NCI-H460 (cell line): ENCODE measurements around the gene LBH. TPM values are rescaled to one million over a fixed set of nuclear protein-coding genes. Genes with fewer than 3 reads are reported as not detected.
"Not testable (repeated sequence)": the region's sequence is repeated elsewhere in the genome, so short reads cannot be mapped to it uniquely, and the experiment has no call there.

Experiments used
- DNase-seq: peaks from one replicate; pipeline ENCODE4 v3.0.0-alpha.2; 2016; ENCODE audit warnings: low read depth; ENCODE audit errors: extremely low read depth
- total RNA-seq: library from RNA; depleted of rRNA; stranded (reverse); fragments of >200 nt; shearing (Covaris generic); gene quantifications from 2 replicates; pipeline ENCODE4 v1.2.3, GENCODE V29; 2014

Gene LBH
- total RNA-seq, 1 experiment from 2014 or later = 12.5 TPM

DNA sequence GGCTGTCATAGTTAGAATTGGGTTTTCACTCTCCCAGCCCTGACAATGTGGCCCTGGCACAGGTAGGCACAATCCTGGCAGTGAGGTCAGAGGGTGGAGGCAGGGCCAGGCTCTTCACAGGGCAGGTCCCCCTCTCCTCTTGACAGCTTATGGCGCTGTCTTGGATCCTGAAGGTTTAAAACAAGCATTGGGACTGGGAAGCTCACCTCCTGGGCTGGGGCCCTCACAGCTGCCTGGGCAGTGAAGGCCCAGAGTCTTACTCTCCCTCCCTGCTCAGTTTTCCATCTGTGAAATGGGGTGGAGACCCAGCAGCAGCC, 23.3 kb downstream of the LBH start:
- DNase-seq = no peak

DNA sequence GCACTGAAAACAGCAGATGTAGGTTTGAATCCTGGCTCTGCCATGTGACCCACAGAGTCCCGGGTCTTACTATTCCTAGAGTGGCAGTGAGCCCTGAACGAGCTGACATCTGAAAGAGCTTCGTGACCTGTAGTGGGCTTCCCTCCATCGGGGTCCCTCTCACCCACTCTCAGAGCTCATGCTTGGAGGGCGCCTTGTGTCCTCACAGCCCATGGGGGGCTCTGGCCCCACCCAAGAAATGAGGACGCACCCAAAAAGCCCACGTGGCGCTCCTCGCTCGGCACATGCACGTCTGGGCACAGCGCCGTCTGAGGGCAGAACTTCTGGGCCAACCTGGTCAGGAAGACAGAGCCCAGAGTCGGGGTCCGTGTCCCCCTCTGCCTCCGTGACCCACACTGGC, 23.7 kb downstream of the LBH start:
- no peak for DNase-seq

DNA sequence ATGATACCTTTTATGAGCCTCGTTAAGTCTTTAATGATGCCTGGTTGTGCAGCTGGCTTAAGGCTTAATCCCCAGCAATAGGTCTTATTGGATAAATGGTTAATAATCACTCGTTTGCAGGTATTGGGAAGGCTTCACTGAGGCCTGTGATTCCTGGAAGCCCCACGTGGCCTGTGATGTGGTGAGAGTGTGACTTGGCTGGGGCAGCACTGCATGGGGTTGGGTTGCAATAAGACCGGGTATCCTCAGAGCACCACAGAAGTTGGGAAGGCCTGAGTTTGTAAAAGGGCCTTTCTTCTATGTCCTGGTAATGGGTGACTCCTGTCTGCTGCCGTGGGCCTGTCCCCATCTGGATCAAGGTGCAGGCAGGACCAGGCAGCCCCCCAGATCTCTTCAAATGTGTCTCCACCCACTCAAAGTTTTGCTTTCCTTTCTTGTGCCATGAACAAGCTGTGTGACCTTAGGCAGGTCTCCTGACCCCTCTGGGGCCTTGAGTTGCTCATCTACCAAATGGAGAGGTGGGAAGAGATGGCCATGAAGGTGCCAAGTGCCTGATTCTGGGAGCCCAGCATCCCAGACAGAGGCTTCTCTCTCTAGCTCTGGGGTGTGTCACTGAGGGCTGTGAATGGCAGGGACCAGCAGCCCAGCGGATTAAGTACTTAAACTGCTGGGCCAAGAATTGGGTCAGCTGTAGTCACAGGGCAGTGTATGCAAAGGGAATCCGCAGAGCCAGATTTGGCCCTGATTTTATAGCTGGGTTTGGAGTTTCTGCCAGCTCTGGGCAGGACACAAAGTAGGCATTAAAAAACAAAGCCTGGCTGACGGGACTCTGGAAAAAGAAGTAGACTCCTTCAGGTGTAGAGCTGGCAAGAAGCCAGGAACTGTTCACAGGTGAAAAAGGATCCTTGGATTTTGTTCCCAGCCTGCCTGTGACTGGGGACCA, 24.4 kb downstream of the LBH start:
- no peak for DNase-seq

DNA sequence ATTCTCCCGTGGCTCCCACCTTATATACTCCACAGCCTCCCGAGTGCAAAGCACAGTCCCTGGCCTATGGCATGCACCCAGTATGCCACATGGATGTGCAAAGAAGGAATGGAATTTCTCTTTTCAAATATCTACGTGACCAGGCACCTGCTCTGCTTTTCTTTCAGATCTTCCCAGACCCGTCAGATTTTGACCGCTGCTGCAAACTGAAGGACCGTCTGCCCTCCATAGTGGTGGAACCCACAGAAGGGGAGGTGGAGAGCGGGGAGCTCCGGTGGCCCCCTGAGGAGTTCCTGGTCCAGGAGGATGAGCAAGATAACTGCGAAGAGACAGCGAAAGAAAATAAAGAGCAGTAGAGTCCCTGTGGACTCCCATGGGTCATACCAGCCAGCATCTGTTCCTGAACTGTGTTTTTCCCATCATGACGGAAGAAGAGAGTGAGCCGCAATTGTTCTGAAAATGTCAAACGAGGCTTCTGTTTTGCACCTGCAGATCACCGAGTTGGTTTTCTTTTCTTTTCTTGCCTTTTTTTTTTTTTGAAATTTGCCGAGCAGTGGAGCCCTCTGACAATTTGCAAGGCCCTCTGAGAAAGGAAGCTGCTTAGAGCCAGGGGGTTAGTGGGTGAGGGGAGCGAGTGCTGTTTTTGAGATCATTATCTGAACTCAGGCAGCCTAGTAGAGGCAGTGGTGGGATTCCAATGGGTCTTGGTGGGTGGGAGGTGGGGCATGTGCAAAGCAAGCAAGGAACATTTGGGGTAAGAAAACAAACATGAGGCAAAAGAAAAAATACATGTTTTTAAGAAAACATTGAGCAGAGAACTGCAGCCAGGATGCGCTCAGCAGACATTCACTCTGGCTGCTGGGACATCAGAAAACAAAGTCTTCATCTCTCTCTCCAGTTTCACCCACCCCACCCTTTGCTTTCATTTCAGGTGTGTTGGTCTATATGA, 26.2 kb downstream of the LBH start:
- no peak for DNase-seq

DNA sequence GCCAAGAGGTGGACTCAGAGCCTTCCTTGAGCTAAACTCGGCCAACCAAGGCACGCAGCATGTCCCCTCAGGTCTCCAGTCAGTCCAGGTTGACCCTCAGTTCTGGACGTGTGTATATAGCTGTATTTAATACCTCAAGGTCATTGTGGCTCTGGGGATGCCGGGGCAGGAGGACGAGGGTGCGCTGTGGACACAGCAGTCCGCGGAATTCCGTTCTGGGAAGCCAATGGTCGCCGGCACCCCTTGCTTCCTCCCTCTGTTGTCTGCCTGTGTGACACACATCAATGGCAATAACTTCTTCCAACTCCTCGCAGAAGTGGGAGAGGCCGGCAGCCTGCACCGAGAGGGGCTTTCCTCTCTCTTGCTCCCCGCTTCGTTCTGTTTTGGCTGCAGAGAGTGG, 27.7 kb downstream of the LBH start:
- DNase-seq = no peak

DNA sequence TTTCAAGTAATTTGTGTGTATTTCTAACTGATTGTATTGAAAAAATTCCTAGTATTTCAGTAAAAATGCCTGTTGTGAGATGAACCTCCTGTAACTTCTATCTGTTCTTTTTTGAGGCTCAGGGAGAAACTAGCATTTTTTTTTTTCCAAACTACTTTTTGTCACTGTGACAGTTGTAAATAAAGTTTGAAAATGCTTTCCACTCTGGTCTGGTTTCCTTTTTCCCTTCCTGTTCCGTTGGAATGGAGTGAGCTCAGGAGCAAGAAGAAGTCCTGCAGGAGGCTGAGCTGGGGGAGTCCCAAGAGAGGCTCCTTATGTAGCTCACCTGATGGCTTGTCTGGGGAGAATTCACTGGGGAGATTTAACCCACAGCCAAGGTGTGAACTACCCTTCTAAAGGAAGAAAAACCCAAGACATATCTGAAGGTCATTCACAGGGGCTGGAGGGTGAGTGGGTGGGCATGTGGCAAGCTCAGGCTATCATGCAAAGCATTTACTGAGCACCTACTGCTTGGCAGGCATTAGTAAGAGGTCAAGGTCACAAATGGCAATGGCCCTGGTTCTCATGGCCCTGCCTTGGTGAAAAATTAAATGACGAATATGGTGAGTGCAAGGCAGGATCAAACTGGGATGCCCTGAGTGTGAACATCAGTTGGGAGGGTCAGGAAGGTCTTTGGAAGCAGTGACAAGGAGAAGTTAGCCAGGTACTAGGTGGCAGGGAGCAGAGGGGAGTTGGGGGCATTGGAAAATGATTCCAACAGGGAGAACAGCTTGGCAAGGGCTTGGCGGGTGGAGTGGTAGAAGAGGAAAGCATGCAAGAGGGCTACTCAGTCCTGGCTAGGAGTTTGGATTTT, 28.7 kb downstream of the LBH start:
- no peak for DNase-seq

DNA sequence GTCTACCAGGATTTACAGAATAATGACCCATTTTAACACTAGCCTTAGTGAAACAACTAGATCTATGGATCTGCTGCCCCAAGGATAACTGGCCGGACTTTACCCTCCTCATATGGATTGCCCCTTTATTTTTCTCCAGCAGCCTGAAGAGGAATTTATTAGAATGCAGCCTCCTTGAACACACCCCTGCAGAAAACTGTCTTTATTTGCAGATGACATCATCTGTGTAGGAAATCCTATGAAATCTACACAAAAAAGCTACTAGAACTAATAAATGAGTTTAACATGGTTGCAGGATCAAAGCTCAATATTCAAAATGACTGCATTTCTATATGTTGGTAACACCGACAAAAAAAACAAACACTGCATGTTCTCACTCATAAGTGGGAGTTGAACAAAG, 29.6 kb downstream of the LBH start:
- no peak for DNase-seq

DNA sequence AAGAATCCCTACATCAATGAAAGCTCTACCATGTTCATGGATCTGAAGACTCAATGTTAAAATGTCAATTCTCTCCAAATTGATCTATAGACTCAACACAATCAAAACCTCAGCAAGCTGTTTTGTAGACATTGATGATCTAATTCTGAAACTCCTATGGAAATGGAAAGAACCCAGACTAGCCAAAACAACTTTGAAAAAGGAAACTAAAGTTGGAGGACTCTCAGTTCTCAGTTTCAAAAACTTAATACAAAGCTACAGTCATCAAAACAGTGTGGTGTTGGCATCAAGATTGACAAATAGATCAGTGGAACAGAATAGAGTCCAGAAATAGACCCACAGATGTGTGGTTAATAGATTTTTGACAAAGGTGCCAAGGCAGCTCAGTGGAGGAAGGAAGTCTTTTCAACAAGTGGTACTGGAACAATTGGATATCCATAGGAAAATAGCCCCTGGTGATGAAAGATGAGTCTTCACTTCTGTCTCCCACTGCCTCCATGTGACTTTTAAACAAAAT, 30.4 kb downstream of the LBH start:
- no peak for DNase-seq

DNA sequence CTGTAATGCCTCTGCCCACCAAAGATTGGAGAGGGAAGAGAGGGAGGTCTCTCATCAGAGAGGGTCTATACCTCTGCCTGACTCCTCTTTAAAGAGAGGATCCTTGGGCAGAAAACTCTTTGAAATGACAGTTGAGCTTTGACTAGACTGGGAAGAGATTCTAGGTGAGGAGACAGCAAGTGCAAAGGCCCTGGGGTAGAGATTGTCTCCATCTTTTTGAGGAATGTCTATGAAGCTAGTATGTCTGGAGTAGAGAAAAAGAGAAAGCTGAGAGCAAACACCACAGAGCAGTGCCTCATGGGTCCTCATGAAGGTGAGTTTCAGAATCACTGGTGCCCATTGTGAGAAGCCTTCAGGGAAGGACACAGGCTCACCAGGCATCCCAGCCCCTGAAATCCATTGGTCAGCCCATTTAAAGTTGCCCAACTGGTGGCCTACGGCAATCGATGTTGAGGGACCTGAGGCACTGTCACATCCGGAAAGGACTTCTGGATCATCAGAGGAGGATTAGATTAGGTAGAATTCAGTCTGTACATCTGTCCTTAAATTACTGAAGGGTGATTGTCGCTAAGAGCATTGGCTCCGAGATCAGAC, 31.5 kb downstream of the LBH start:
- DNase-seq = no peak

DNA sequence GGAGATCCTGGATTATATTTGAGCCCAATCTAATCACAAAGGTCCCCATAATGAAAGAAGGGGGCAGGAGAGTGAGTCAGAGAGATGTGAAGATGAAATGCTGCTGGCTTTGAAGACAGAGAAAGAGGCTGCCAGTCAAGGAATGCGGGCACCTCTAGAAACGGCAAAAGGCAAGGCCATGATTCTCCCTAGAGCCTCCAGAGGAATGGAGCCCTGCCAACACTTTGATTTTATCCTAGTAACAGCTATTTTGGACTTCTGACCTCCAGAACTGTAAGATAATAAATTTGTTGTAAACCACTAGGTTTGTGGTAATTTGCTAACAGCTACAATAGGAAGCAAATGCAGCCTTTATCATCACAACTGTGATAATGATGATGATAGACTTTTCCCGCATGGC, 32.9 kb downstream of the LBH start:
- no peak for DNase-seq

DNA sequence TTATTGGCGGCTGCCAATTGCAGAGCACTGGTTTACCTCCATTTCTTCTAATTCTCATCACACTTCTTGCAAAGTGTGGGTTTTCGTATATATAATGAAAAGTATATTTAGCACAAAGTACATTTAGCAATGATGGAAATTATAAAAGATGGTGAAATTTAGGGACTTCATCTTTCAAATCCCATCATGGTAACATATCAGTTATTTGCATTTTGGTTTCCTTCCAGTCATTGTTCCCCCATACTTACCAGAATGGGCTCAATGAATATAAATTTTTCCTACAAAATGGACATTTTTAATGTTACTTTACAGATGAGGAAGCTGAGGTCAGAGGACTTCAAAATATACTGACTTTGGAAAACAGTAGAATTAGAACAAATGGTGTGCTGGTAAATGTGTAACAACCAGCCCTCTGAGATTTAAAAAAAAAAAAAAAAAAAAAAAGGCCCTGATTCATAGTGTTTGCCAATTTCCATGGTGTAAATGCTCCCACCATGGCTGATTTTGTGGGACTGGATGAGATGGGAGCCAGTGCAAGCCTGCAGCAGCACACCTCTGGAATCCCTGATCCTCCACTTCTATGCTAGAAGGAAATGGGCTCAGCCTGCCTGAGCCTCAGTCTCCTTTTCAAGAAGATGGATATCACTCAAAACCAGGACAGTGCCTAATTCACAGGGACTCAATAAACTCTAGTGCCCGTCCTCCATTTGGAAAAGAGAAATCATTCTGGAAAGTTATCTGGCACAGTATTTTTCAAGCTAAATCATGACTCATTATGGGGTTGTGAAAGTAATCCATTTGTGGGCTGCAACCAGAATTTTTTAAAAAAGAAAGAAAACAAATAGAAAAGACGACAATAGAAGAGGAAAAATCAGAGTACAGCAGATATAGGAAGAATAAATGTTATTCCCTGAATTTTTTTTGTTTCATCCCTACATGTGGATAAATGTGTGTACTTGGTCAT, 34.0 kb downstream of the LBH start:
- no peak for DNase-seq

DNA sequence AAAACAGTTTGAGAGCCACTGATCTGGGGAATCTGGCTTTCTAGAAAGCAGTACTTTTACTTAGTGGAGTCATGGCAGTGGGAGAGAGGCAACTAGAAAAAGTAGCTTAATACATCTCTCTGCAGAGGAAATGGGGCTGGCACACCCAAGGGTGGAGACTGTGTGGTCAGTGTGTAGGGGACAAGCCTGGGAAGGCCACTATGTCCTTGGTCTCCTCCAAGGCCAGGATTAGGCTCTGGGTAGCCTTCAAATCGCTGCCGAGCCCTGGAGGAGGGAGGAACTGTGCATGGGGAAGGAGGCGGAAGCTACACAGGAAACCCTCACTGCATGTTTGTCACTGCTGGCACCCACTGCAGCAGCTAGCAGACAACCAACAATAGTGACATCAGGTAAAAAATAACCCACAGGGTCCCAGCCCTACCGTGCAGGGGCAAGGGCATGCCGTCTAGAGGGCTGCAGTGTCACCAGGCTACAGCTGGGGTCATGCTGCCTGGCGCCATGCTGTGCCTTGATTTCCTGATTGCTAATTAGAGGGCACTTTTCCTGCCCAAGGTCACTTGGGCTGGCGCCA, 34.8 kb downstream of the LBH start:
- DNase-seq = no peak

DNA sequence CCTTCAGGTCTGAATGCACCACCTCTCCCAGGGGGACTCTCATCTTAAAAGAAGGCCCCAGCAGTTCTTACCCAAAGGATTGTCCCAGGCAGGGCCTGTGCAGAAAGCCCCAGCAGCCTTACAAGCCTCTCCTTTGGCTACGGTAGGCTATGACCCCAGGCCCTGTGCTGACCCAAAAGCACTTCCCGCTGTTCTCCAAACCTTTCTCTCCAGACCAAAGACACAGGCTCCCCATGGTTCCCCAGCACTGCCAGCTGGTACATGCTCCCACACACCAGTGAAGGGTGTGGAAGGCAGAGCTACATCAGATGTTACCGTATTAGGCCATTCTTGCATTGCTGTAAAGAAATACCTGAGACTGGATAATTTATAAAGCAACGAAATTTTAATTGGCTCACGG, 35.4 kb downstream of the LBH start:
- no peak for DNase-seq

DNA sequence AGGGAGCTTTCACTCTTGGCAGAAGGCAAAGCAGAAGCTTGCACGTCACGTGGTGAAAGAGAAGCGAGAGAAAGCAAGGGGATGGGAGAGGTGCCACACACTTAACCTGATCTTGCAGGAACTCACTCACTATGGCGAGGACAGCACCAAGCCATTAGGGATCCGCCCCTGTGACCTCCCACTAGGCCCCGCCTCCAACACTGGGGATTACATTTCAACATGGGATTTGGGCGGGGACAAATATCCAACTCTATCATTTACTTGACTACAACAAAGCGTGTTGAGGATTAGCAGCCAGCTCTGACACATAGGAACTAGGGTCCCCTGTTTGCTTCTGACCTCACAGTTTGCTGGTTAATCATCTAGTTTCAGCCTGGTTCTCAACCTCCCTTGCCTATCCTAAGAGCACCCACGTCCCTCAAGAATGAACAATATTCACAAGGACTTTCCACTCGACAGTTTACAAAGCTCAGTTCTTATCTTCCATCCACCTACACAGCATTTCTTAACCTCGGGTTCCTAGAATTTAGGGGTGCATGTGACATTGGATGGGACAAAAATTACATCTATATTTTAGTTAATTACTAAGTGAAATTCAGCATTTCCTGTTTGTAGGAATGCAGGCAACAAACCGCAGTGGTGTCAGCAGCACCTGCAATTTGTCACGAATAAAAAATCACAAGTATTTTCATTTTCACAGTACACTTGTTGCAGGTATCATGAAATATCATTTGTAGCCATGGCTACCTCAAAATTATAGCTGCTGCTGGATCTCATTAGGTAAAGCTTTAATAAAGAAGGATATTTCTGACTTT, 36.0 kb downstream of the LBH start:
- no peak for DNase-seq

DNA sequence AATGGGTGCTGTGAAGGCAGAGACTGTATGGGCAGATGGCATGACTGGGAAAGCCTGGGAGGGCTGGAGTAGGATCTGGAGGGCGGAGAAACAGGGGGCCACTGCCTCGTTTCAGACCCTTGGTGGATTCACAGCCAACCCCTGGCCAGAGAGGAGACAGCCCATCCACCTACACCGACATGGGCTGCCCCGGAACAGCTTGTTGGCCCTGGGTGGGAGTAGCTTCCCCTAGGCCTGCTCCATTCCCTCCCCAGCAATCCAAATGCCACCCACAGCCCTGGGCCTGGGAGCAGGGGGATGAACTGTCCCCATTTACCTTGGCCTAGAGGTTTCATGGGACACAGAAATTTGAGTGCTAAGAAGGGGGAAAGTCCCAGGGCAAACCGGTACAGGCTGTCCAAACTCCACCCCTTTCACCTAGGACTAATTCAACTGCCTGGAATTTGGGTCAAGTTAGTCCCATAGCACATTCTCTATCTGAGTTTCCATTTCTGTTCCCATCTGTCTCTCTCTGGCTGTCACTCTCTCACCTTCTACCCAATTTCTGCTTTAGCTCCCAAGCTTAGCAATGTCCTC, 37.0 kb downstream of the LBH start:
- no peak for DNase-seq

DNA sequence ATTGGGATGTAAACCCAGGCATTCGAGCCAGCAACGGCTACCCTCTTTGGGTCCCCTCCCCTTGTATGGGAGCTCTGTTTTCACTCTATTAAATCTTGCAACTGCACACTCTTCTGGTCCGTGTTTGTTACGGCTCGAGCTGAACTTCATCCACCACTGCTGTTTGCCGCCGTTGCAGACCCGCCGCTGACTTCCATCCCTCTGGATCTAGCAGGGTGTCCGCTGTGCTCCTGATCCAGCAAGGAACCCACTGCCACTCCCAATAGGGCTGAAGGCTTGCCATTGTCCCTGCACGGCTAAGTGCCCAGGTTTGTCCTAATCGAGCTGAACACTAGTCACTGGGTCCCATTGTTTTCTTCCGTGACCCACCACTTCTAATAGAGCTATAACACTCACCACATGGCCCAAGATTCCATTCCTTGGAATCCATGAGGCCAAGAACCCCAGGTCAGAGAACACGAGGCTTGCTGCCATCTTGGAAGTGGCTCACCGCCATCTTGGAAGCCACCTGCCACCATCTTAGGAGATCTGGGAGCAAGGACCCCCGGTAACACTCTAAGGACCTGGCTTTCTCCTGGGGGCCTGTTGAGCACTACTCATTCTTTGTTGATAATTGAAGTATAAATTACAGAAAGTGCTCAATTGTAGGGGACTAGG, 37.9 kb downstream of the LBH start:
- DNase-seq = not testable (repeated sequence)

DNA sequence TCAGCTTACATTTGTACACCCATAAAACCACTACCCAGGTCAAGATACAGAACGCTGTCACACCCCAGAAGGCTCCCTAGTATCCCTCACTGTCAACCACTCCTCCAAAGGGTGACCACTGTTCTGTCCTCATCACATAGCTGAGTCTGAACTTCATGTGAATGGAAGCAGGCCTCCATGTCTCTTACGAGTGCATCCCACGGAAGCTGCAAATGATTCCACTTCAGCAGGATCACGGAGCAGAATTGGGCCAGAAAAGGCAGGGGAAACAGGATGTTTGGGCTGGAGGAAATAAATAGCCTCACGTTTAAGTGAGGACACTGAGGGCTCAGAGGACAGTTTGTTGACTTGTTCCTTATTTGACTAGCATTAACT, 38.4 kb downstream of the LBH start:
- DNase-seq = no peak
